ENCODE measurements around the gene CC2D2A.
"Not testable (repeated sequence)": the region's sequence is repeated elsewhere in the genome, so short reads cannot be mapped to it uniquely, and the experiment has no call there.

The CC2D2A gene

GRCh38 chr4:15556511-15557092, 86.9 kb downstream of the CC2D2A start:
- FAIRE-seq (no peak), DNase-seq (ENCODE audit: low spot score) (no peak)

- FAIRE-seq (no peak), DNase-seq (ENCODE audit: low spot score) (no peak)
These were observed 88.3 kb downstream of the CC2D2A start for GRCh38 chr4:15557786-15558550.

- FAIRE-seq: no peak
- no peak for DNase-seq (ENCODE audit: low spot score)
These were observed 88.9 kb downstream of the CC2D2A start for GRCh38 chr4:15558561-15558960.

- DNase-seq (ENCODE audit: low spot score) (no peak), FAIRE-seq (no peak)
These were observed 92.4 kb downstream of the CC2D2A start for GRCh38 chr4:15562114-15562513.

GRCh38 chr4:15562623-15563022, 92.9 kb downstream of the CC2D2A start:
- no peak for DNase-seq (ENCODE audit: low spot score)
- FAIRE-seq: no peak

- FAIRE-seq (no peak), DNase-seq (ENCODE audit: low spot score) (no peak)
These were observed 94.2 kb downstream of the CC2D2A start for GRCh38 chr4:15563871-15564270.

- no peak for FAIRE-seq
- DNase-seq (ENCODE audit: low spot score): no peak
These were observed 99.1 kb downstream of the CC2D2A start for GRCh38 chr4:15568821-15569220.

- DNase-seq (ENCODE audit: low spot score): no peak
- no peak for FAIRE-seq
These were observed 100.1 kb downstream of the CC2D2A start for GRCh38 chr4:15569746-15570145.

- DNase-seq (ENCODE audit: low spot score) (no peak), FAIRE-seq (no peak)
These were observed 106.3 kb downstream of the CC2D2A start for GRCh38 chr4:15575966-15576365.

- FAIRE-seq (no peak), DNase-seq (ENCODE audit: low spot score) (no peak)
These were observed 107.8 kb downstream of the CC2D2A start for GRCh38 chr4:15577508-15577907.

- DNase-seq (ENCODE audit: low spot score) (no peak), FAIRE-seq (no peak)
These were observed 115.1 kb downstream of the CC2D2A start for GRCh38 chr4:15584785-15585184.

GRCh38 chr4:15585331-15585730, 115.6 kb downstream of the CC2D2A start:
- FAIRE-seq (no peak), DNase-seq (ENCODE audit: low spot score) (no peak)

- FAIRE-seq (no peak), DNase-seq (ENCODE audit: low spot score) (no peak)
These were observed 116.4 kb downstream of the CC2D2A start for GRCh38 chr4:15586066-15586465.

GRCh38 chr4:15587649-15588048, 118.0 kb downstream of the CC2D2A start:
- DNase-seq (ENCODE audit: low spot score) (no peak), FAIRE-seq (no peak)

- FAIRE-seq (no peak), DNase-seq (ENCODE audit: low spot score) (no peak)
These were observed 123.1 kb downstream of the CC2D2A start for GRCh38 chr4:15592799-15593198.

GRCh38 chr4:15598644-15599043, 129.0 kb downstream of the CC2D2A start:
- FAIRE-seq (no peak), DNase-seq (ENCODE audit: low spot score) (no peak)

- FAIRE-seq: no peak
- DNase-seq (ENCODE audit: low spot score): no peak
These were observed 130.5 kb downstream of the CC2D2A start for GRCh38 chr4:15600176-15600575.

- no peak for DNase-seq (ENCODE audit: low spot score)
- FAIRE-seq: no peak
These were observed 132.2 kb downstream of the CC2D2A start for GRCh38 chr4:15601862-15602261.

- no peak for DNase-seq (ENCODE audit: low spot score)
- no peak for FAIRE-seq
These were observed 135.9 kb downstream of the CC2D2A start for GRCh38 chr4:15605537-15605936.

- DNase-seq (ENCODE audit: low spot score): no peak
- no peak for FAIRE-seq
These were observed 141.2 kb downstream of the CC2D2A start for GRCh38 chr4:15610855-15611254.

- no peak for FAIRE-seq
These were observed 142.5 kb downstream of the CC2D2A start for GRCh38 chr4:15612136-15612535.

GRCh38 chr4:15614891-15615290, 145.2 kb downstream of the CC2D2A start:
- not testable (repeated sequence) for FAIRE-seq; DNase-seq (ENCODE audit: low spot score)

More at GRCh38 chr4:15612136-15612535, 142.5 kb downstream of the CC2D2A start:
- no peak for DNase-seq (ENCODE audit: low spot score)

GRCh38 chr4:15617407-15617806, 147.7 kb downstream of the CC2D2A start:
- not testable (repeated sequence) for DNase-seq (ENCODE audit: low spot score); FAIRE-seq
